Heart right ventricle (tissue), 16 donors: ENCODE results near the gene WDPCP. TPM values are rescaled to one million over a fixed set of nuclear protein-coding genes. Genes with fewer than 3 reads are reported as not detected.
"Not testable (repeated sequence)": the region's sequence is repeated elsewhere in the genome, so short reads cannot be mapped to it uniquely, and the experiment has no call there.

Experiments
- ATAC-seq, 8 donors: fragments of 200-7000 bp; cut with Tn5 transposase; one replicate each; pipeline ENCODE4 v1.9.1; 2020; ENCODE audit warnings: mild to moderate bottlenecking in 8 of 8, moderate library complexity in 8 of 8, moderate number of reproducible peaks in 1 of 8
- DNase-seq, 2 donors: peaks; one replicate each; pipeline ENCODE4 v3.0.0-alpha.2; 2020
- H3K27ac ChIP-seq, 10 donors: fragments of 200-600 bp; sonication (generic) in 2 of 10; one replicate each; pipeline versions ENCODE4 v1.5.0 to v1.8.0; 2020 to 2022; ENCODE audit warnings: mild to moderate bottlenecking in 3 of 10
- H3K27me3 ChIP-seq, 7 donors: fragments of 200-600 bp; one replicate each; pipeline ENCODE4 v1.8.0; 2021 to 2022; ENCODE audit warnings: mild to moderate bottlenecking in 2 of 7
- H3K36me3 ChIP-seq, 9 donors: fragments of 200-600 bp; sonication (generic) in 1 of 9; one replicate each; pipeline versions ENCODE4 v1.5.0 to v1.8.0; 2020 to 2022; ENCODE audit warnings: mild to moderate bottlenecking in 2 of 9
- H3K4me1 ChIP-seq, 9 donors: fragments of 200-600 bp; sonication (generic) in 1 of 9; one replicate each; pipeline versions ENCODE4 v1.5.0 to v1.8.0; 2020 to 2022; ENCODE audit warnings: mild to moderate bottlenecking in 4 of 9
- H3K4me3 ChIP-seq, 10 donors: fragments of 200-600 bp; sonication (generic) in 2 of 10; one replicate each; pipeline versions ENCODE4 v1.5.0 to v1.8.0; 2020 to 2022; ENCODE audit warnings: mild to moderate bottlenecking in 7 of 10, moderate library complexity in 2 of 10
- H3K9me3 ChIP-seq, 11 donors: fragments of 200-600 bp in 10 of 11; sonication (generic) in 2 of 11; one replicate each; pipeline versions ENCODE4 v1.5.0 to v1.8.0; 2013 to 2022; ENCODE audit warnings: mild to moderate bottlenecking in 2 of 11, control low read depth in 1 of 11, moderate library complexity in 1 of 11
- CTCF ChIP-seq, 9 donors: fragments of 200-600 bp; sonication (generic) in 2 of 9; IDR thresholded peaks; one replicate each; pipeline versions ENCODE4 v1.5.0 to v1.8.0; 2021 to 2022; ENCODE audit warnings: antibody characterized with exemption in 9 of 9, mild to moderate bottlenecking in 5 of 9, moderate library complexity in 1 of 9
- WGBS, 2 donors: extraction: QIAGEN DNeasy Blood & Tissue Kit; methylation state at CpG; one replicate each; pipeline ENCODE4 v1.1.7; 2013; ENCODE audit warnings: inconsistent platforms in 1 of 2; 5-methylcytosine and 5-hydroxymethylcytosine counted together
- intact Hi-C, 10 donors: fragments of 100-400 bp; cut with DNase I; formaldehyde crosslinking; loops; one replicate each; pipeline versions ENCODE4 v1.11.1 to v1.14.2; 2022
- polyA plus RNA-seq, 2 donors: library from polyadenylated mRNA; stranded (reverse); fragments of 200-250 nt; gene quantifications; one replicate each; pipeline ENCODE4 v1.2.3, GENCODE V29; 2013
- total RNA-seq, 10 donors: library from RNA; stranded (reverse); fragmentation: NEBNext Ultra II Directional in 3 of 10; extraction: Animal tissue kit (Norgen Biotek cat#: 25700) in 3 of 10; gene quantifications; one replicate each; pipeline versions ENCODE4 v1.2.1 to v1.2.4, GENCODE V29; 2021 to 2023
- donor health status: Arrhythmogenic right ventricular cardiomyopathy.
- donor health status: ischemic (EF 13 %, LVEDD 7.1; RV severe dilation, severe dysfunction).
- donor health status: healthy with polysubstance abuse.
- donor health status: DM: no; HTN: yes; CAD: no.
- donor health status: DM: no; HTN: no; CAD: no.
- donor health status: ischemic (EF 25% LVEDD 6.9; RV normal size, moderate dysfunction).
- donor health status: ischemic (EF 25% LVEDD 5.7; RV mildly dilated, moderate dysfunction).
- donor health status: healthy.
- donor health status: DM: yes; HTN: yes; CAD: no.
- donor health status: Ischemic cardiomyopathy.
- donor health status: ischemic (EF 35%, LVEDD 5.7; RV mildly dilated, moderate dysfunction).
- donor health status: nonischemic (EF 11% LVEDD 7.7; RV severe dilation, severe dysfunction).
- donor health status: DM: yes; HTN: yes; CAD: no.
- donor health status: PGD.
- donor health status: ischemic (EF 29% LVEDD 5.4; RV normal size, mild dysfunction).
- donor health status: nonischemic (EF 23%, LVEDD 6.1; RV moderate dilation, normal function).

Gene WDPCP
- total and polyA plus RNA-seq, 12 donors = 3.7 to 36.6 (median 20.2) TPM

- no peak for ATAC-seq
- H3K27me3 ChIP-seq = no peaks in the 10 kb centered on the region
- WGBS, 2 donors = 93 to 96% methylated on average over 15 of the region's 15 CpGs
Observed at GRCh38 chr2:63627866-63628265, 39.6 kb upstream of the WDPCP start.

GRCh38 chr2:63623763-63624162 lies 35.5 kb upstream of the WDPCP start:
- intact Hi-C loops, H3K27ac ChIP-seq: not testable (repeated sequence)
- 84% methylated on average over 2 of the region's 2 CpGs for WGBS, 2 donors

More at GRCh38 chr2:63627866-63628265, 39.6 kb upstream of the WDPCP start:
- Histone ChIP-seq H3K4me3 (no peak overlapping the region), H3K4me1 (no peaks in the 10 kb centered on the region), H3K36me3 (no peaks in the 10 kb centered on the region), H3K27ac (no peak overlapping the region), H3K9me3 (peaks cover 0 to 26% (median 10%) of the 10 kb centered on the region in 11 donors)
- no peak for DNase-seq
- no peak for TF ChIP-seq CTCF (IDR thresholded peaks at IDR 0.05)
- intact Hi-C loops = no loop called here

GRCh38 chr2:63622751-63623150 lies 34.5 kb upstream of the WDPCP start:
- WGBS, 2 donors = 94 to 96% methylated on average over 31 of the region's 31 CpGs
- H3K27me3 ChIP-seq = no peaks in the 10 kb centered on the region
- no peak overlapping the region for H3K4me3 ChIP-seq
- DNase-seq (no peak), ATAC-seq (no peak)
- no peak for TF ChIP-seq CTCF (IDR thresholded peaks at IDR 0.05)
- intact Hi-C loops = no loop called here
- no peak overlapping the region for H3K27ac ChIP-seq
- H3K9me3 ChIP-seq = no peaks in the 10 kb centered on the region
- no peaks in the 10 kb centered on the region for H3K36me3 ChIP-seq
- no peaks in the 10 kb centered on the region for H3K4me1 ChIP-seq

More at GRCh38 chr2:63623763-63624162, 35.5 kb upstream of the WDPCP start:
- ATAC-seq, H3K4me1 ChIP-seq, H3K36me3 ChIP-seq, DNase-seq, H3K4me3 ChIP-seq, H3K27me3 ChIP-seq, H3K9me3 ChIP-seq: not testable (repeated sequence)

GRCh38 chr2:63619328-63619727 lies 31.1 kb upstream of the WDPCP start:
- Histone ChIP-seq H3K36me3 (no peaks in the 10 kb centered on the region), H3K9me3 (no peaks in the 10 kb centered on the region), H3K4me3 (no peak overlapping the region), H3K27me3 (no peaks in the 10 kb centered on the region), H3K27ac (no peak overlapping the region), H3K4me1 (peaks cover 0 to 10% (median 0%) of the 10 kb centered on the region in 9 donors)
- no peak for ATAC-seq
- TF ChIP-seq CTCF (IDR thresholded peaks at IDR 0.05) = no peak
- WGBS, 2 donors = 94 to 95% methylated on average over 2 of the region's 2 CpGs
- intact Hi-C loops = no loop called here
- no peak for DNase-seq

- ATAC-seq = no peak
- 67 to 76% methylated on average over 1 of the region's 1 CpG for WGBS, 2 donors
- Histone ChIP-seq H3K4me3 (no peak overlapping the region), H3K27me3 (no peaks in the 10 kb centered on the region), H3K4me1 (peaks cover 0 to 10% (median 0%) of the 10 kb centered on the region in 9 donors), H3K36me3 (no peaks in the 10 kb centered on the region), H3K27ac (no peak overlapping the region), H3K9me3 (no peaks in the 10 kb centered on the region)
- no peak for TF ChIP-seq CTCF (IDR thresholded peaks at IDR 0.05)
- no peak for DNase-seq
- intact Hi-C loops = no loop called here
Observed at GRCh38 chr2:63617366-63617765, 29.1 kb upstream of the WDPCP start.
